Activated CD4-positive, alpha-beta T cell treated with anti-CD3 and anti-CD28 coated beads, Interleukin-2, Interleukin-4, amounts not matched to agents 100 ng/mL and 50 ng/mL, durations not matched to agents 16 hours and 8 hours (primary cell): Measurements from ENCODE around the gene AGMO.
A peak's percentile ranks its signal among the peaks of the same experiment; 100 is the strongest.
"Not testable (repeated sequence)": the region's sequence is repeated elsewhere in the genome, so short reads cannot be mapped to it uniquely, and the experiment has no call there.

Experiments used
- DNase-seq: peaks from one replicate; pipeline ENCODE4 v3.0.0-alpha.2; 2020; ENCODE audit warnings: low spot score

AGMO gene

GRCh38 chr7:15314922-15315321 lies 246.9 kb downstream of the AGMO start:
- no peak for DNase-seq

- DNase-seq, result no peak
These were observed 248.5 kb downstream of the AGMO start for GRCh38 chr7:15313361-15313760.

GRCh38 chr7:15309872-15310271 lies 251.9 kb downstream of the AGMO start:
- DNase-seq, result no peak

GRCh38 chr7:15308821-15309220 lies 253.0 kb downstream of the AGMO start:
- DNase-seq, result no peak

DNA sequence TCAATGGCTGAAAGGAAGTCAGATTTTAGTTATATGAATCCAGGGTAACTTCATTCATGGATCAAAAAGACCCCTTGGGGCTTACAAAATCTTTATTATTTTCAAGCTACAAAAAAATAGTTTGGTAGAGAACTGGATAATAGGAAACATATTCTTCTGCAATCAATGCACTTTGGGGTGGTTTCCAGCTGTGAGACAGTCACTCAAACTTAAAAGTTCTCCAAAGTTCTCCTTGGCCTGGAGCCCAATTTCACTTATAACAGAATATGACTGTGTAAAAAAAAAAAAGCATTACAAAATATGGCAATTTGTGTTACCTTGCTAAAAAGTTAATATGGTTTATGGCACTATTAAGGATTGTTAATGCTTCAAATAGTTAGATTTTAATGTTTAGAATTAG lies 255.5 kb downstream of the AGMO start:
- no peak for DNase-seq

- peak; percentile 22 for DNase-seq
These were observed 256.7 kb downstream of the AGMO start for GRCh38 chr7:15305002-15305600.

DNA sequence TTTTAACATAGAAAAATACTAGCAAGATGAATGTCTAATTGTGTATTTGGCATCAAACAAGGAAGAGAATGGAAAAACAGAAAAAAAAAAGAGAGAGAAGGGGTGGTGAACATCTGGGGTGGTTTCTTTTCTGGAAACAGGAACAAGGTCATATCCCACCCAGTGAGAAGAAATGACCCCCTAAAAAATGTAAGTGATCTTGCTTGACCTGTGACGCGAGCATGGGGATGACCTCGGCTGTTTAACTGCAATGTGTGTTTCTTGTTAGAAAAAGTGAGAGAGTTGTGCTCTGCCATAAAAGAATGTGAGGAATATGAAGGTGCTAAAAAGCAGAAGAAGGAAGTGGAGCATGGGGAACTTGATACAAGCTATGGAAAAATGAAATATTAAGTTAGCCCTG lies 258.5 kb downstream of the AGMO start:
- DNase-seq, result no peak

DNA sequence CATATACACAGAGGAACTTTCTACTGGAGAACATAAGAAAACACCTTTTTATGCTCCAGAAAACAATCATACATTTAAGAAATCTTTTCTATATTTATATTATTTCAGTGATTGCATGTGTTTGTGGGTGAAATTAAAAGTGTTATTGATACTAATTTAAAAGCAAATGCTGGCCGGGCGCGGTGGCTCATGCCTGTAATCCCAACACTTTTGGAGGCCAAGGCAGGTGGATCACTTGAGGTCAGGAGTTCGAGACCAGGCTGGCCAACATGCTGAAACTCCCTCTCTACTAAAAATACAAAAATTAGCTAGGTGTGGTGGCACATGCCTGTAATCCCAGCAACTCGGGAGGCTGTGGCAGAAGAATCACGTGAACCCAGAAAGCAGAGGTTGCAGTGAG lies 260.8 kb downstream of the AGMO start:
- not testable (repeated sequence) for DNase-seq

DNA sequence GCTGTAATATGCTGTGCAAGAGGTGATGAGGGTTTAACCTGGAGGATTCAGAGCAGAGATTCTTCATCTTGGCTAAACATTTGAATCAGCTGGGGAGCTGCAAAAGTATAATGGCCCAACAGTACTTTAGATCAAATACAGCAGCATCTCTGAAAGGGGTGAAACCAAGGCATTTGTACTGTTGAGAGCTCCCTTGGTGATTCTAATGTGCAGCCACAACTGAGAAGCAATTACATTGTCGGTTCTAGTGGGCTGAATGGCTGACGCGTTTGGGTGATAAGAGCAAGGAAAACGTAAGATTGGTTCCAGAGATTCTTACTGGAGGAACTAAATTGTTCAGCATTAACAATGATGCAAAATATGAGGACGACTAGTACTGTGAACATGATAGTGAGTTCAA lies 269.7 kb downstream of the AGMO start:
- DNase-seq, result no peak

GRCh38 chr7:15291699-15292098 lies 270.1 kb downstream of the AGMO start:
- no peak for DNase-seq

GRCh38 chr7:15288741-15289140 lies 273.1 kb downstream of the AGMO start:
- no peak for DNase-seq

- no peak for DNase-seq
These were observed 277.4 kb downstream of the AGMO start for GRCh38 chr7:15284396-15284795.

DNA sequence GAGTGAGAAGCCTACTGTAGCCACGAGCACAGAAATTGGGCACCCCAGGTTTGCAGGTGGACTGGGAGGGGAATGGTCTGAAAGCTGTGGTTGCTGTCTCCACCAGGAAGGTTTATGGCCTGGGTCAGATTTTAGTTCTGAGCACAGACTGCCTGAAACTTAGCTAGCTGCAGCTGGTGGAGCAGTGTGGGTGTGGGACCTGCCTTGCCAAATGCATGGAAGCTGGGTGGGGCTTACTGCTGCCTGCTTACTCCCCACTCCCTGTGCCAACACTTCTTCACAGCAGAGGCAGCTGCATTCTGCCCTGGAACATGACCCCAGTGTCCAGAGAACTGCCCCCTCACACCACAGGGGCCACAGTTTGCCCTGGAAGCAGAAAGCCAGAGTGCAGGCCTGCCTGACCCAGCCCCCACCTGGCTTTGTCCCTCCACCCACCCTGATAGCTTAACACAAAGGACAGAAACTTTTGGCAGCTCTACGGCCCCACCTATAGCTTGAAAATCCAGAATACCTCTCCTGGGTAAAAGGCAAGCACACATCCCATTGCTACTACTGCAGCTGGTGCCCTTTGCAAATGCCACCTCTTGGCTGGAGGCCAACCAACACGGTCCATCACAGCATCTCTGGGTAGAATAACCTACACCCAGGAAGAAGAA lies 281.6 kb downstream of the AGMO start:
- DNase-seq, result no peak

DNA sequence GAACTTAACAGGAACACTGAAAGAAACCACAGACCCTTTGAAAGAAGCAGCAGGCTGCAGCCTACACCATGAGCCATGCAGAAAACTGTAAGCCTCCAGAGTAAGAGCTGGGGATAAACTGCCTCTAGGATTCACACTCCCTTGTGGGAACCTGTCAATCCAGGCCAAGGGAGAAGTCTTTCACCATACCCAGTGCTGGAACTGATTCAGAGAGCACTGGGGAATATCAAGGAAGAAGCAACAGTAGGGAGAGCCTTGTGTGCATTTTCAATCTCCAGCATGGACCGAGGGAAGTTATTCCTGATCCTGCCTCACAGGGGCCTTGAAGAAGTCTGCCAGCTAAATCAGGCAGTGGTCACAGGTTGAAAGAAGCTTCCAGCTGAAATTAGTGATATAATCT lies 282.2 kb downstream of the AGMO start:
- no peak for DNase-seq

DNA sequence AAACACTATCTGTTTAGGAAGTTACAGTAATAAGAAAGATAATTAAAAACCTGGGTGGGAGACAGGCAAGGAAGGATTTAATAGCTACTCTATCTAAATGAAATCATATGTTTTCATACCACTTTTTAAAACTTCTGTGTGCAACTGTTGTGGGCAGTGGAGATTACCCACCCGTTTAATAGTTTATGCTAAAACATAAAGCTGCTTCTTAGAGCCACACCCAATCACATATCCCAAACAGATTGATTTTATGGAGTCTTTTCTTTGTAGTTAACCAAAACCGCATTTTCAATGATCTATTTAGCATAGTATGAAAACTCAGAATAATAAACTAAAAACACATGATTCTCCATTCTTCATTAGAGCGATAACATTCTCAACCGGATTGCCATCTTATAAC lies 304.1 kb downstream of the AGMO start:
- no peak for DNase-seq

GRCh38 chr7:15252181-15252580 lies 309.6 kb downstream of the AGMO start:
- no peak for DNase-seq

- no peak for DNase-seq
These were observed 313.3 kb downstream of the AGMO start for GRCh38 chr7:15248514-15248913.

DNA sequence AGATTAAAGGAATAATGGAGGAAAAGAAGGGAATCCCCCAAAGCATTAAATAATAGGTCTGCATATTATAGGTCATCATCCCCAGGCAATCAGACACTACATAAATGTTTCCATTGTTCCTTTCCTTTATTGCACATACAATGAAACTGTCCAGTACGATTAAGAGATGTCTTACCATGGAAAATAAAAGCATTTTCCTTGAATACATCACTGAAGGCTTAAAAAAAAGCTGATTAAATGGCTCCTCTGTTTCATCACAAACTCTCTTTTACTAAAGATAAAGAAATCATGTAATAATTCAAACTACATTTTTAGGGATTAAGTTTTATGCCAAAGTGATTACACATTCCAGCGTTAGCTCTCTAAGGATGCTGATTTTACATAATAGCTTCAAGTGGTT lies 316.0 kb downstream of the AGMO start:
- no peak for DNase-seq

GRCh38 chr7:15239801-15240200 lies 322.0 kb downstream of the AGMO start:
- DNase-seq, result no peak

GRCh38 chr7:15236952-15237351 lies 324.9 kb downstream of the AGMO start:
- DNase-seq, result no peak

GRCh38 chr7:15234431-15234830 lies 327.4 kb downstream of the AGMO start:
- DNase-seq, result no peak

DNA sequence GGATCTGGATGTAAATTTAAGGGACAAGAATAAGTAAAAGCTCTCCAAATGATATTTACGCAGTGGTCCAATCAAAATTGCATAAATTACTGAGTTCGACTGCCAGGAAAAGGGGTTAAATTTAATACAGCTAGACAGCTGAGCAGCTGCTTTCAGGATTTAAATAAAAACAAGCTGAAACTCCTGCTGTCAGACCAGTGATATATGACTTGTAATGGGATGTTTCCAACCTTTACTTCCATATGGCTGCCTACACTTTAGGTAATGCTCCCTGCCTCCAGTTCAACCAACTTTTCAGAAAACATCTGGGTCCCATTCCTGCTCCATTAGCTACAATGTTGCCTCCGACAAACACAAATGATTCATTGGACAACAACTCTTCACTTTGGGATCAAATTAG lies 333.0 kb downstream of the AGMO start:
- DNase-seq, result no peak

- no peak for DNase-seq
These were observed 335.8 kb downstream of the AGMO start for GRCh38 chr7:15225981-15226380.

- no peak for DNase-seq
These were observed 342.1 kb downstream of the AGMO start for GRCh38 chr7:15219758-15220157.
